Neural progenitor cell (in vitro differentiated cells): ENCODE measurements around the gene SMYD3. TPM values are rescaled to one million over a fixed set of nuclear protein-coding genes. Genes with fewer than 3 reads are reported as not detected.
"Not testable (repeated sequence)": the region's sequence is repeated elsewhere in the genome, so short reads cannot be mapped to it uniquely, and the experiment has no call there.

Experiments used
- DNase-seq: peaks from one replicate; pipeline ENCODE4 v3.0.0-alpha.2; 2016; ENCODE audit warnings: low spot score
- H2AFZ ChIP-seq: fragments of 200-600 bp; sonication (generic); replicated peaks from 2 replicates; pipeline ENCODE4 v1.6.1; 2016; ENCODE audit warnings: antibody characterized with exemption
- H3F3A ChIP-seq: fragments of 200-600 bp; sonication (generic); 2 replicates; pipeline ENCODE4 v1.6.1; 2016; ENCODE audit warnings: antibody characterized with exemption, low read depth
- H3K27ac ChIP-seq: fragments of 200-600 bp; sonication (generic); 2 replicates; pipeline ENCODE4 v1.5.1; 2016; ENCODE audit warnings: mild to moderate bottlenecking
- H3K27me3 ChIP-seq: fragments of 200-600 bp; sonication (generic); 2 replicates; pipeline ENCODE4 v1.6.1; 2016; ENCODE audit warnings: mild to moderate bottlenecking, moderate library complexity
- H3K36me3 ChIP-seq: fragments of 200-600 bp; sonication (generic); 2 replicates; pipeline ENCODE4 v1.5.1; 2016
- H3K4me1 ChIP-seq: fragments of 200-600 bp; sonication (generic); 2 replicates; pipeline ENCODE4 v1.6.1; 2016; ENCODE audit warnings: mixed run types
- H3K4me2 ChIP-seq: fragments of 200-600 bp; sonication (generic); 2 replicates; pipeline ENCODE4 v1.6.1; 2016
- H3K4me3 ChIP-seq: fragments of 200-600 bp; sonication (generic); 2 replicates; pipeline ENCODE4 v1.5.1; 2016
- H3K79me2 ChIP-seq: fragments of 200-600 bp; sonication (generic); 2 replicates; pipeline ENCODE4 v1.6.1; 2016; ENCODE audit warnings: low read depth
- H3K9ac ChIP-seq: fragments of 200-600 bp; sonication (generic); 2 replicates; pipeline ENCODE4 v1.6.1; 2016
- H3K9me3 ChIP-seq: fragments of 200-600 bp; sonication (generic); 2 replicates; pipeline ENCODE4 v1.5.1; 2016; ENCODE audit warnings: low read depth
- H4K20me1 ChIP-seq: fragments of 200-600 bp; sonication (generic); 2 replicates; pipeline ENCODE4 v1.6.1; 2016; ENCODE audit warnings: low read depth
- H3K27ac Mint-ChIP-seq: 3 replicates; pipeline ENCODE4 v1.8.0; 2021; ENCODE audit warnings: mixed read lengths
- H3K27me3 Mint-ChIP-seq: 2 replicates; pipeline ENCODE4 v1.8.0; 2022; ENCODE audit warnings: low read depth, mild to moderate bottlenecking, inconsistent platforms, moderate library complexity, mixed read lengths; ENCODE audit not compliant: insufficient read depth
- H3K36me3 Mint-ChIP-seq: 3 replicates; pipeline ENCODE4 v1.8.0; 2021; ENCODE audit warnings: mixed read lengths
- H3K4me1 Mint-ChIP-seq: 3 replicates; pipeline ENCODE4 v1.8.0; 2021; ENCODE audit warnings: mixed read lengths
- H3K4me3 Mint-ChIP-seq: 3 replicates; pipeline ENCODE4 v1.8.0; 2021; ENCODE audit warnings: mild to moderate bottlenecking, moderate library complexity, mixed read lengths
- H3K9me3 Mint-ChIP-seq: 3 replicates; pipeline ENCODE4 v1.8.0; 2020; ENCODE audit warnings: mixed read lengths
- EZH2 ChIP-seq: fragments of 200-600 bp; sonication (generic); IDR thresholded peaks from 2 replicates; pipeline ENCODE4 v1.6.1; 2017; ENCODE audit warnings: antibody characterized with exemption, mild to moderate bottlenecking, moderate library complexity
- EZH2phosphoT487 ChIP-seq: fragments of 200-600 bp; sonication (generic); IDR thresholded peaks from 2 replicates; pipeline ENCODE4 v1.6.1; 2017; ENCODE audit warnings: antibody characterized with exemption
- total RNA-seq: library from RNA; depleted of rRNA; stranded (reverse); fragments of >200 nt; gene quantifications from 2 replicates; pipeline ENCODE4 v1.2.3, GENCODE V29; 2015; ENCODE audit warnings: low replicate concordance
- TF ChIP-seq, protein P1 (sequence below): fragments of 200-600 bp; sonication (generic); IDR thresholded peaks from 2 replicates; pipeline ENCODE4 v1.5.1; 2017; ENCODE audit warnings: antibody characterized with exemption, mild to moderate bottlenecking

SMYD3 gene
- total RNA-seq, 1 donor from 2014 or later: 43.2 TPM

- H3K9me3 Mint-ChIP-seq: peaks cover 5% of the 10 kb centered on the region
- peaks cover 2% of the 10 kb centered on the region for H3K27me3 Mint-ChIP-seq
- Histone ChIP-seq H3K27me3 (no peaks in the 10 kb centered on the region), H3K36me3 (no peaks in the 10 kb centered on the region), H3K4me3 (no peak overlapping the region), H2AFZ (no peak overlapping the region), H3K27ac (no peak overlapping the region), H3F3A (no peaks in the 10 kb centered on the region), H3K9ac (no peak overlapping the region), H3K4me1 (no peaks in the 10 kb centered on the region), H3K79me2 (no peaks in the 10 kb centered on the region), H4K20me1 (no peaks in the 10 kb centered on the region), H3K4me2 (no peak overlapping the region), H3K9me3 (no peaks in the 10 kb centered on the region)
- DNase-seq: no peak
- no peaks in the 10 kb centered on the region for H3K36me3 Mint-ChIP-seq
- no peak for TF ChIP-seq EZH2phosphoT487
- H3K4me3 Mint-ChIP-seq: no peak overlapping the region
- no peak overlapping the region for H3K27ac Mint-ChIP-seq
- H3K4me1 Mint-ChIP-seq: peaks cover 5% of the 10 kb centered on the region
These were observed 477.5 kb downstream of the SMYD3 start for GRCh38 chr1:246029616-246030015.

GRCh38 chr1:246024118-246024517, 483.0 kb downstream of the SMYD3 start:
- H3K79me2 ChIP-seq, H3K4me3 ChIP-seq, H3K4me2 ChIP-seq, H3K27ac ChIP-seq, H3K9ac ChIP-seq, H3K36me3 Mint-ChIP-seq, H3K27me3 Mint-ChIP-seq, H3K4me1 ChIP-seq, H3K9me3 ChIP-seq, H3F3A ChIP-seq, H3K4me3 Mint-ChIP-seq, H3K27ac Mint-ChIP-seq, H3K36me3 ChIP-seq, H3K9me3 Mint-ChIP-seq, H3K27me3 ChIP-seq, H2AFZ ChIP-seq, H3K4me1 Mint-ChIP-seq, H4K20me1 ChIP-seq, DNase-seq: not testable (repeated sequence)

DNA sequence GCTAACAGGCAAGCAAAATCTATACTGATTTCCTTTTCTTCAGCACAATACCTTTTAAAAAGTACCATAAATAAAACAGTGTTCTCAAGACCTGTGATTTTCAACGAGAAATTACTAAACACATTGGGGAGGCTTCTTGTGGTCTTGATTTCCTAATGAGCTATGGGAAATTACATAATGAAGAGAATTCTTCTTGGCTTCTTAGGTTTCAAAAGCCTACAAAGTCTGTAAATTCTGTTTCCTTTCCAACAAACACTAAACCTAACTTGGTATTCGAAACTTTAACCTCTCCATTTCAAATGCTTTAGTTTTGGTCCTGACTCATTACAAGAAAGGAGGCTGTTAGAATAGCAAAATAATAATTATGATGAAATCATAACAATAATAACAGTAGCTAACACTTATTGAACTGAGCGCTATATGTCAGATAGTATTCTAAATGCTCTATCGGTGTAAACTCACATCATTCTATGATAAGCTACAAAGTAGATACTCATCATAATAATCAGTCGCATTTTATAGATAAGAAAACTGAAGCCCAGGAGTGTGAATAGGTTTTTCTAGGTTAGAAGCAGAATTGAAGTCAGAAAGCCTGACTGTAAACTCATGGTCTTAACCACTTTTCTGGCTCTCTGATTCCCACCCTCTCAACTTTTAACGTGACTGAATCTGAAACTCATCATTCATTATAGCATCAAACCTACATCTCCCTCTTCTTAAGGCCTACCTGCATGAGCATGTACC, 486.7 kb downstream of the SMYD3 start:
- Histone ChIP-seq H3K9me3 (no peaks in the 10 kb centered on the region), H3K27me3 (no peaks in the 10 kb centered on the region), H3K4me2 (no peak overlapping the region), H2AFZ (no peak overlapping the region), H3K27ac (no peak overlapping the region), H4K20me1 (no peaks in the 10 kb centered on the region), H3K9ac (no peak overlapping the region), H3K79me2 (no peaks in the 10 kb centered on the region), H3K4me1 (no peaks in the 10 kb centered on the region), H3K36me3 (no peaks in the 10 kb centered on the region), H3K4me3 (no peak overlapping the region), H3F3A (no peaks in the 10 kb centered on the region)
- H3K27ac Mint-ChIP-seq: no peak overlapping the region
- TF ChIP-seq, protein P1, sequence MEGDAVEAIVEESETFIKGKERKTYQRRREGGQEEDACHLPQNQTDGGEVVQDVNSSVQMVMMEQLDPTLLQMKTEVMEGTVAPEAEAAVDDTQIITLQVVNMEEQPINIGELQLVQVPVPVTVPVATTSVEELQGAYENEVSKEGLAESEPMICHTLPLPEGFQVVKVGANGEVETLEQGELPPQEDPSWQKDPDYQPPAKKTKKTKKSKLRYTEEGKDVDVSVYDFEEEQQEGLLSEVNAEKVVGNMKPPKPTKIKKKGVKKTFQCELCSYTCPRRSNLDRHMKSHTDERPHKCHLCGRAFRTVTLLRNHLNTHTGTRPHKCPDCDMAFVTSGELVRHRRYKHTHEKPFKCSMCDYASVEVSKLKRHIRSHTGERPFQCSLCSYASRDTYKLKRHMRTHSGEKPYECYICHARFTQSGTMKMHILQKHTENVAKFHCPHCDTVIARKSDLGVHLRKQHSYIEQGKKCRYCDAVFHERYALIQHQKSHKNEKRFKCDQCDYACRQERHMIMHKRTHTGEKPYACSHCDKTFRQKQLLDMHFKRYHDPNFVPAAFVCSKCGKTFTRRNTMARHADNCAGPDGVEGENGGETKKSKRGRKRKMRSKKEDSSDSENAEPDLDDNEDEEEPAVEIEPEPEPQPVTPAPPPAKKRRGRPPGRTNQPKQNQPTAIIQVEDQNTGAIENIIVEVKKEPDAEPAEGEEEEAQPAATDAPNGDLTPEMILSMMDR: no peak
- TF ChIP-seq EZH2phosphoT487 (no peak), EZH2 (no peak)
- peaks cover 2% of the 10 kb centered on the region for H3K27me3 Mint-ChIP-seq
- H3K36me3 Mint-ChIP-seq: no peaks in the 10 kb centered on the region
- no peak for DNase-seq
- no peak overlapping the region for H3K4me3 Mint-ChIP-seq
- H3K9me3 Mint-ChIP-seq: no peaks in the 10 kb centered on the region
- H3K4me1 Mint-ChIP-seq: peaks cover 4% of the 10 kb centered on the region

GRCh38 chr1:246018146-246018545, 488.9 kb downstream of the SMYD3 start:
- peaks cover 2% of the 10 kb centered on the region for H3K27me3 Mint-ChIP-seq
- Histone ChIP-seq H3K27me3 (no peaks in the 10 kb centered on the region), H3K4me1 (no peaks in the 10 kb centered on the region), H3K27ac (no peak overlapping the region), H2AFZ (no peak overlapping the region), H3F3A (no peaks in the 10 kb centered on the region), H4K20me1 (no peaks in the 10 kb centered on the region), H3K36me3 (no peaks in the 10 kb centered on the region), H3K4me3 (no peak overlapping the region), H3K9me3 (no peaks in the 10 kb centered on the region), H3K9ac (no peak overlapping the region), H3K4me2 (no peak overlapping the region), H3K79me2 (no peaks in the 10 kb centered on the region)
- H3K4me3 Mint-ChIP-seq: no peak overlapping the region
- H3K36me3 Mint-ChIP-seq: no peaks in the 10 kb centered on the region
- TF ChIP-seq EZH2 (no peak), EZH2phosphoT487 (no peak)
- TF ChIP-seq, protein P1: no peak
- peaks cover 4% of the 10 kb centered on the region for H3K4me1 Mint-ChIP-seq
- no peak for DNase-seq
- no peaks in the 10 kb centered on the region for H3K9me3 Mint-ChIP-seq
- no peak overlapping the region for H3K27ac Mint-ChIP-seq
